CD14-positive monocyte (primary cell): Measurements from ENCODE around the gene SCUBE2. TPM values are rescaled to one million over a fixed set of nuclear protein-coding genes. Genes with fewer than 3 reads are reported as not detected.

ENCODE experiments used
- DNase-seq, 3 donors: peaks; one replicate each; pipeline ENCODE4 v3.0.0-alpha.2; 2011 to 2022
- H2AFZ ChIP-seq: 2 replicates; pipeline ENCODE4 v1.6.0; 2012; ENCODE audit warnings: mild to moderate bottlenecking, low read depth, low read length, inconsistent platforms; ENCODE audit not compliant: insufficient read depth, poor library complexity, severe bottlenecking
- H3K27ac ChIP-seq, 2 donors: 1 replicate in 1 of 2; 2 replicates in 1 of 2; pipeline ENCODE4 v1.5.1; 2012 to 2013; ENCODE audit warnings: low read length in 2 of 2, control low read depth in 1 of 2, inconsistent platforms in 1 of 2, low read depth in 1 of 2, mild to moderate bottlenecking in 1 of 2
- H3K27me3 ChIP-seq, 2 donors: one replicate each; pipeline versions ENCODE4 v1.6.0 to v1.6.1; 2011 to 2013; ENCODE audit warnings: low read length in 2 of 2; ENCODE audit not compliant: control insufficient read depth in 2 of 2, insufficient read depth in 2 of 2
- H3K36me3 ChIP-seq, 2 donors: replicated peaks in 1 of 2; 1 replicate in 1 of 2; 2 replicates in 1 of 2; pipeline versions ENCODE4 v1.5.1 to v1.6.1; 2012 to 2013; ENCODE audit warnings: low read length in 2 of 2, control low read depth in 1 of 2, inconsistent platforms in 1 of 2, mild to moderate bottlenecking in 1 of 2; ENCODE audit not compliant: insufficient read depth in 2 of 2, control insufficient read depth in 1 of 2
- H3K4me1 ChIP-seq, 2 donors: 1 replicate in 1 of 2; 2 replicates in 1 of 2; pipeline versions ENCODE4 v1.5.1 to v1.6.1; 2012 to 2013; ENCODE audit warnings: low read length in 2 of 2, control low read depth in 1 of 2, inconsistent platforms in 1 of 2, mild to moderate bottlenecking in 1 of 2, moderate library complexity in 1 of 2; ENCODE audit not compliant: insufficient read depth in 2 of 2, control insufficient read depth in 1 of 2
- H3K4me2 ChIP-seq: replicated peaks from 2 replicates; pipeline ENCODE3; 2012; ENCODE audit warnings: low read length, moderate library complexity, mild to moderate bottlenecking; ENCODE audit not compliant: poor library complexity, severe bottlenecking; ENCODE audit errors: extremely low read depth
- H3K4me3 ChIP-seq, 3 experiments: fragments of 200-600 bp in 1 of 3; sonication (generic) in 1 of 3; replicated peaks in 1 of 3; 1 replicate in 2 of 3; 2 replicates in 1 of 3; pipeline ENCODE4 v1.5.1; 2011 to 2013; ENCODE audit warnings: low read length in 3 of 3, mild to moderate bottlenecking in 3 of 3, control low read depth in 2 of 3, low read depth in 2 of 3, inconsistent platforms in 1 of 3, moderate library complexity in 1 of 3
- H3K79me2 ChIP-seq: 2 replicates; pipeline ENCODE4 v1.6.0; 2012; ENCODE audit warnings: mild to moderate bottlenecking, control low read depth, inconsistent platforms, low read length, moderate library complexity; ENCODE audit not compliant: insufficient read depth
- H3K9ac ChIP-seq: 2 replicates; pipeline ENCODE4 v1.6.0; 2017; ENCODE audit warnings: low read length, mild to moderate bottlenecking; ENCODE audit not compliant: insufficient read depth, poor library complexity, severe bottlenecking
- H3K9me3 ChIP-seq, 2 donors: replicated peaks in 1 of 2; 1 replicate in 1 of 2; 2 replicates in 1 of 2; pipeline versions ENCODE4 v1.5.1 to v1.6.1; 2012 to 2013; ENCODE audit warnings: low read length in 2 of 2, control low read depth in 1 of 2; ENCODE audit not compliant: control insufficient read depth in 1 of 2, insufficient read depth in 1 of 2
- H4K20me1 ChIP-seq: 2 replicates; pipeline ENCODE4 v1.6.0; 2012; ENCODE audit warnings: mild to moderate bottlenecking, low read length, control low read depth, moderate library complexity; ENCODE audit not compliant: insufficient read depth
- H3K27ac Mint-ChIP-seq, 7 donors: one replicate each; pipeline ENCODE4 v1.8.0; 2020; ENCODE audit warnings: mild to moderate bottlenecking in 7 of 7, mixed read lengths in 7 of 7, moderate library complexity in 6 of 7, inconsistent platforms in 2 of 7
- H3K27me3 Mint-ChIP-seq, 3 donors: one replicate each; pipeline ENCODE4 v1.8.0; 2021 to 2022; ENCODE audit warnings: low read depth in 3 of 3, mild to moderate bottlenecking in 3 of 3, mixed read lengths in 3 of 3, moderate library complexity in 3 of 3, inconsistent platforms in 1 of 3
- H3K36me3 Mint-ChIP-seq, 2 donors: one replicate each; pipeline ENCODE4 v1.8.0; 2020; ENCODE audit warnings: mixed read lengths in 2 of 2, inconsistent platforms in 1 of 2, mild to moderate bottlenecking in 1 of 2
- H3K4me1 Mint-ChIP-seq: one replicate; pipeline ENCODE4 v1.8.0; 2020; ENCODE audit warnings: mild to moderate bottlenecking, mixed read lengths
- H3K4me3 Mint-ChIP-seq, 2 donors: one replicate each; pipeline ENCODE4 v1.8.0; 2020; ENCODE audit warnings: mild to moderate bottlenecking in 2 of 2, mixed read lengths in 2 of 2, moderate library complexity in 1 of 2
- H3K9me3 Mint-ChIP-seq, 7 donors: one replicate each; pipeline ENCODE4 v1.8.0; 2020 to 2022; ENCODE audit warnings: mixed read lengths in 7 of 7, mild to moderate bottlenecking in 6 of 7, moderate library complexity in 6 of 7, inconsistent platforms in 2 of 7
- CTCF ChIP-seq: fragments of 200-600 bp; IDR thresholded peaks from one replicate; pipeline ENCODE4 v1.8.0; 2022; ENCODE audit warnings: antibody characterized with exemption, mild to moderate bottlenecking
- WGBS: methylation state at CpG from one replicate; pipeline ENCODE4 v1.1.5; 2013; ENCODE audit warnings: missing lambda C conversion rate; ENCODE audit not compliant: insufficient coverage; 5-methylcytosine and 5-hydroxymethylcytosine counted together
- intact Hi-C, 2 donors: fragments of 100-400 bp; cut with micrococcal nuclease; formaldehyde crosslinking; loops; one replicate each; pipeline versions ENCODE4 v1.15.0 to v1.15.1; 2023
- polyA plus RNA-seq, 3 donors: library from polyadenylated mRNA; depleted of rRNA in 1 of 3; unstranded in 2 of 3; stranded (reverse) in 1 of 3; fragments of 300-500 nt in 2 of 3; fragments of >200 nt in 1 of 3; fragmentation: Illumina TruSeq in 2 of 3; gene quantifications; 1 replicate in 2 of 3; 2 replicates in 1 of 3; pipeline ENCODE4 v1.2.3, GENCODE V29; 2012 to 2021

SCUBE2 gene
- polyA plus RNA-seq, 3 donors: 0.21 to 0.36 TPM; not detected in 1

DNA sequence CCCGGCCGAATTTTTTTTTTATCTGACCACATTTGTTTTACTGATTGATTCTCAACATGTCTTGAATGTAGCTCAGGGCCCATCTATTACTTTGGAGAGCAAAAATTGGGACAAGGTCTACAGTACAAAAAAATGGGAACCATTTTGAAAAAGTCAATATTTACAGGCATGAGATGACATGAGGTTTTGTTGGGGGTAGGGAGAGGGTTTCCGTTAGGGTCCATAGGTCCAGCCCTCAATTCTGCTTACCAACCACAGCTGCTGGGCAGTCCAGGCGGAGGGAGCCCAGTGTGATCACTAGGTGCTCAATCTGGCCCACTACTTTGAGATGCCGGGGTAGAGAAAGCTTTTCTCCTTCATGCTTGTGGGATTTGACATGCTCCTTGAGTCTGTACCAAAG is 105.9 kb downstream of the SCUBE2 start:
- peaks cover 19% of the 10 kb centered on the region for H3K4me1 Mint-ChIP-seq
- no peaks in the 10 kb centered on the region for H3K36me3 ChIP-seq
- peaks cover 0 to 1% (median 0%) of the 10 kb centered on the region in 7 donors for H3K9me3 Mint-ChIP-seq
- TF ChIP-seq CTCF: no peak
- H3K9ac ChIP-seq: no peak overlapping the region
- H3K27ac ChIP-seq: no peak overlapping the region
- H3K4me3 Mint-ChIP-seq: no peak overlapping the region
- no CpG with 5 or more reads among the region's 5 CpGs for WGBS
- no peak overlapping the region for H3K27ac Mint-ChIP-seq
- H3K27me3 ChIP-seq: no peaks in the 10 kb centered on the region
- peaks cover 9 to 12% of the 10 kb centered on the region in 2 donors for H3K4me1 ChIP-seq
- DNase-seq: no peak
- H3K4me2 ChIP-seq: no peak overlapping the region
- no peaks in the 10 kb centered on the region for H4K20me1 ChIP-seq
- no peaks in the 10 kb centered on the region for H3K9me3 ChIP-seq
- no peak overlapping the region for H2AFZ ChIP-seq
- H3K27me3 Mint-ChIP-seq: peaks cover 0 to 2% (median 0%) of the 10 kb centered on the region in 3 donors
- peaks cover 0 to 3% of the 10 kb centered on the region in 2 donors for H3K36me3 Mint-ChIP-seq
- H3K4me3 ChIP-seq: no peak overlapping the region
- no peaks in the 10 kb centered on the region for H3K79me2 ChIP-seq
- intact Hi-C loops: no loop called here

GRCh38 chr11:8983552-8983951 is 107.8 kb downstream of the SCUBE2 start:
- H3K27me3 Mint-ChIP-seq: peaks cover 0 to 2% (median 0%) of the 10 kb centered on the region in 3 donors
- H3K9me3 Mint-ChIP-seq: peaks cover 0 to 1% (median 0%) of the 10 kb centered on the region in 7 donors
- TF ChIP-seq CTCF: no peak
- no peaks in the 10 kb centered on the region for H3K36me3 ChIP-seq
- no peak for DNase-seq
- H3K79me2 ChIP-seq: no peaks in the 10 kb centered on the region
- no peaks in the 10 kb centered on the region for H3K9me3 ChIP-seq
- H3K4me3 Mint-ChIP-seq: no peak overlapping the region
- 80% methylated on average over 2 of the region's 2 CpGs for WGBS
- no peaks in the 10 kb centered on the region for H3K4me1 ChIP-seq
- no peak overlapping the region for H3K9ac ChIP-seq
- H4K20me1 ChIP-seq: no peaks in the 10 kb centered on the region
- H3K27me3 ChIP-seq: no peaks in the 10 kb centered on the region
- peaks cover 2% of the 10 kb centered on the region for H3K4me1 Mint-ChIP-seq
- H3K4me2 ChIP-seq: no peak overlapping the region
- peaks cover 0 to 3% of the 10 kb centered on the region in 2 donors for H3K36me3 Mint-ChIP-seq
- intact Hi-C loops: no loop called here
- H3K4me3 ChIP-seq: no peak overlapping the region
- no peak overlapping the region for H2AFZ ChIP-seq
- H3K27ac ChIP-seq: no peak overlapping the region
- H3K27ac Mint-ChIP-seq: peak overlapping the region in 1 of 7 donors; percentile 8
